ENCODE data around the gene ZDHHC1. TPM values are rescaled to one million over a fixed set of nuclear protein-coding genes. Genes with fewer than 3 reads are reported as not detected.

ZDHHC1 gene
- total and polyA plus RNA-seq, 2 of the 13 experiments (the other 11 are each of a cell fraction or from before 2014, with no cell fraction given), result 0.51 to 1.1 TPM

GRCh38 chr16:67396159-67397035 lies 19.9 kb downstream of the ZDHHC1 start (continued):
- TF ChIP-seq, protein P1, sequence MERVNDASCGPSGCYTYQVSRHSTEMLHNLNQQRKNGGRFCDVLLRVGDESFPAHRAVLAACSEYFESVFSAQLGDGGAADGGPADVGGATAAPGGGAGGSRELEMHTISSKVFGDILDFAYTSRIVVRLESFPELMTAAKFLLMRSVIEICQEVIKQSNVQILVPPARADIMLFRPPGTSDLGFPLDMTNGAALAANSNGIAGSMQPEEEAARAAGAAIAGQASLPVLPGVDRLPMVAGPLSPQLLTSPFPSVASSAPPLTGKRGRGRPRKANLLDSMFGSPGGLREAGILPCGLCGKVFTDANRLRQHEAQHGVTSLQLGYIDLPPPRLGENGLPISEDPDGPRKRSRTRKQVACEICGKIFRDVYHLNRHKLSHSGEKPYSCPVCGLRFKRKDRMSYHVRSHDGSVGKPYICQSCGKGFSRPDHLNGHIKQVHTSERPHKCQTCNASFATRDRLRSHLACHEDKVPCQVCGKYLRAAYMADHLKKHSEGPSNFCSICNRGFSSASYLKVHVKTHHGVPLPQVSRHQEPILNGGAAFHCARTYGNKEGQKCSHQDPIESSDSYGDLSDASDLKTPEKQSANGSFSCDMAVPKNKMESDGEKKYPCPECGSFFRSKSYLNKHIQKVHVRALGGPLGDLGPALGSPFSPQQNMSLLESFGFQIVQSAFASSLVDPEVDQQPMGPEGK (CRISPR knock-in tag; IDR thresholded peaks at IDR 0.05), result peak; percentile 90
- TF ChIP-seq ZMAT3 (CRISPR knock-in tag; conservative IDR thresholded peaks at IDR 0.05) (no peak), NFRKB (IDR thresholded peaks at IDR 0.05) (no peak), ERF (CRISPR knock-in tag; IDR thresholded peaks at IDR 0.05) (0 out of 2 replicates have a peak, but pooled peaks have one; percentile 26), KLF16 (CRISPR knock-in tag; IDR thresholded peaks at IDR 0.05) (0 out of 4 replicates have a peak, but pooled peaks of 1 of the 2 experiments have one; percentile 39), ZNF431 (CRISPR knock-in tag; IDR thresholded peaks at IDR 0.05; ENCODE audit: borderline replicate concordance, low read depth) (no peak), ZNF772 (CRISPR knock-in tag; IDR thresholded peaks at IDR 0.05) (0 out of 2 replicates have a peak, but pooled peaks have one; percentile 30), FOXA3 (CRISPR knock-in tag; IDR thresholded peaks at IDR 0.05) (0 out of 2 replicates have a peak, but pooled peaks have one; percentile 13), KDM2A (CRISPR knock-in tag; IDR thresholded peaks at IDR 0.05; ENCODE audit: borderline replicate concordance, low read depth) (no peak), NR2F1 (CRISPR knock-in tag; IDR thresholded peaks at IDR 0.05) (peak; percentile 14 to 59; a peak in 2 of 4 replicates), ZNF263 (CRISPR knock-in tag; IDR thresholded peaks at IDR 0.05) (peak; percentile 29; the same call in 1 of the 2 replicates), SKI (IDR thresholded peaks at IDR 0.05; ENCODE audit: partially characterized antibody) (peak; percentile 46), NCOA1 (CRISPR knock-in tag; IDR thresholded peaks at IDR 0.05) (no peak), ZNF724P (CRISPR knock-in tag; IDR thresholded peaks at IDR 0.05; ENCODE audit: borderline replicate concordance) (peak; percentile 67; the same call in 1 of the 2 replicates), HNF4A (CRISPR knock-in tag; IDR thresholded peaks at IDR 0.05) (peak; percentile 23; the same call in 1 of the 2 replicates)

Measured in HepG2 (cell line).